DND-41 (cell line): ENCODE measurements around the gene HOXD12.

Experiments used
- EZH2 ChIP-seq: IDR thresholded peaks from 3 replicates; pipeline ENCODE4 v1.6.1; 2012; ENCODE audit warnings: borderline replicate concordance, low read depth, mild to moderate bottlenecking, moderate library complexity, low read length, inconsistent platforms; ENCODE audit not compliant: severe bottlenecking
- TF ChIP-seq, protein P1 (sequence below): IDR thresholded peaks from 2 replicates; pipeline ENCODE4 v1.5.1; 2012; ENCODE audit warnings: borderline replicate concordance, low read length, moderate library complexity, mild to moderate bottlenecking; ENCODE audit not compliant: poor library complexity, severe bottlenecking; ENCODE audit errors: extremely low read depth

- TF ChIP-seq, protein P1, sequence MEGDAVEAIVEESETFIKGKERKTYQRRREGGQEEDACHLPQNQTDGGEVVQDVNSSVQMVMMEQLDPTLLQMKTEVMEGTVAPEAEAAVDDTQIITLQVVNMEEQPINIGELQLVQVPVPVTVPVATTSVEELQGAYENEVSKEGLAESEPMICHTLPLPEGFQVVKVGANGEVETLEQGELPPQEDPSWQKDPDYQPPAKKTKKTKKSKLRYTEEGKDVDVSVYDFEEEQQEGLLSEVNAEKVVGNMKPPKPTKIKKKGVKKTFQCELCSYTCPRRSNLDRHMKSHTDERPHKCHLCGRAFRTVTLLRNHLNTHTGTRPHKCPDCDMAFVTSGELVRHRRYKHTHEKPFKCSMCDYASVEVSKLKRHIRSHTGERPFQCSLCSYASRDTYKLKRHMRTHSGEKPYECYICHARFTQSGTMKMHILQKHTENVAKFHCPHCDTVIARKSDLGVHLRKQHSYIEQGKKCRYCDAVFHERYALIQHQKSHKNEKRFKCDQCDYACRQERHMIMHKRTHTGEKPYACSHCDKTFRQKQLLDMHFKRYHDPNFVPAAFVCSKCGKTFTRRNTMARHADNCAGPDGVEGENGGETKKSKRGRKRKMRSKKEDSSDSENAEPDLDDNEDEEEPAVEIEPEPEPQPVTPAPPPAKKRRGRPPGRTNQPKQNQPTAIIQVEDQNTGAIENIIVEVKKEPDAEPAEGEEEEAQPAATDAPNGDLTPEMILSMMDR = no peak
- no peak for TF ChIP-seq EZH2
These were observed 26.4 kb upstream of the HOXD12 start for GRCh38 chr2:176072951-176073904.
